Retinal pigment epithelial cell (primary cell): Measurements from ENCODE around the gene ARID2.

Experiments
- DNase-seq: peaks from one replicate; pipeline ENCODE4 v3.0.0-alpha.2; 2010; ENCODE audit warnings: low read depth
- H3K4me3 ChIP-seq: 2 replicates; pipeline ENCODE4 v1.5.1; 2011; ENCODE audit warnings: mild to moderate bottlenecking, low read length, control low read depth, moderate library complexity
- TF ChIP-seq, protein P1 (sequence below): conservative IDR thresholded peaks from 2 replicates; pipeline ENCODE4 v1.5.1; 2011; ENCODE audit warnings: low read depth, low read length, control low read depth, inconsistent platforms

Gene ARID2

DNA sequence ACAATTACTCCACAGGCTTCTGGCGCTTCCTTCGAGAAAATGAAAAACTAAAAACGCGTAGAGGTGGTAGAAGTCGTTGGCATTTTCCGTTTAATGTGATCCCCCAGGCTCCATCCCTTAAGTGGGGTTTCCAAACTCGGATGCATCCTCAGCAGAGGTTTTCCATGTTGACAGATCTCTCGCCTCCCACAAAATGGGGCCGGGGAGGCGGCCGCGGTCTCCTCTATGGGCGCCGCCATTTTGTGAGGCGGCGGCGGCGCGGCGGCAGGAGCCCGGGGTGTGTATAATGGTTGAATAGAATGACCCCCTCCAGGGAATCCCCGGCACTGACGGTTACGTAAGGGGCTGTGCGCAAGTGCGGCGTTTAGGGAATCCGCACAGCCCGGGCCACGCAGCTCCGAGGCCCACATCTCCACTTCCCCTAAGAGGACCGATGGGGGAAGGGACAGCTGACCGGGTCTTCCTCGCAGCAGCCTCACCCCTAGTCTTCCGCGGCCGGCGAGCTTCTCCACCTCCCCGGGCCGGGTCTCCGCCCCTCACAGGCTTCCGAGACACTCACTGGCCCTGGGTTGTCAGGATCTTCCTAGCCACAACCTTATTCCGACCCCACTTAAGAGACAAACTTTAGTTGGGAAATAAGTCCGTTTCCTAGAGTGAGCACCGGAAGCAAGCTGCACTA lies 2.1 kb upstream of the ARID2 start:
- peak; percentile 92 for DNase-seq
- TF ChIP-seq, protein P1, sequence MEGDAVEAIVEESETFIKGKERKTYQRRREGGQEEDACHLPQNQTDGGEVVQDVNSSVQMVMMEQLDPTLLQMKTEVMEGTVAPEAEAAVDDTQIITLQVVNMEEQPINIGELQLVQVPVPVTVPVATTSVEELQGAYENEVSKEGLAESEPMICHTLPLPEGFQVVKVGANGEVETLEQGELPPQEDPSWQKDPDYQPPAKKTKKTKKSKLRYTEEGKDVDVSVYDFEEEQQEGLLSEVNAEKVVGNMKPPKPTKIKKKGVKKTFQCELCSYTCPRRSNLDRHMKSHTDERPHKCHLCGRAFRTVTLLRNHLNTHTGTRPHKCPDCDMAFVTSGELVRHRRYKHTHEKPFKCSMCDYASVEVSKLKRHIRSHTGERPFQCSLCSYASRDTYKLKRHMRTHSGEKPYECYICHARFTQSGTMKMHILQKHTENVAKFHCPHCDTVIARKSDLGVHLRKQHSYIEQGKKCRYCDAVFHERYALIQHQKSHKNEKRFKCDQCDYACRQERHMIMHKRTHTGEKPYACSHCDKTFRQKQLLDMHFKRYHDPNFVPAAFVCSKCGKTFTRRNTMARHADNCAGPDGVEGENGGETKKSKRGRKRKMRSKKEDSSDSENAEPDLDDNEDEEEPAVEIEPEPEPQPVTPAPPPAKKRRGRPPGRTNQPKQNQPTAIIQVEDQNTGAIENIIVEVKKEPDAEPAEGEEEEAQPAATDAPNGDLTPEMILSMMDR: no peak
- H3K4me3 ChIP-seq: peak overlapping the region; percentile 93

DNA sequence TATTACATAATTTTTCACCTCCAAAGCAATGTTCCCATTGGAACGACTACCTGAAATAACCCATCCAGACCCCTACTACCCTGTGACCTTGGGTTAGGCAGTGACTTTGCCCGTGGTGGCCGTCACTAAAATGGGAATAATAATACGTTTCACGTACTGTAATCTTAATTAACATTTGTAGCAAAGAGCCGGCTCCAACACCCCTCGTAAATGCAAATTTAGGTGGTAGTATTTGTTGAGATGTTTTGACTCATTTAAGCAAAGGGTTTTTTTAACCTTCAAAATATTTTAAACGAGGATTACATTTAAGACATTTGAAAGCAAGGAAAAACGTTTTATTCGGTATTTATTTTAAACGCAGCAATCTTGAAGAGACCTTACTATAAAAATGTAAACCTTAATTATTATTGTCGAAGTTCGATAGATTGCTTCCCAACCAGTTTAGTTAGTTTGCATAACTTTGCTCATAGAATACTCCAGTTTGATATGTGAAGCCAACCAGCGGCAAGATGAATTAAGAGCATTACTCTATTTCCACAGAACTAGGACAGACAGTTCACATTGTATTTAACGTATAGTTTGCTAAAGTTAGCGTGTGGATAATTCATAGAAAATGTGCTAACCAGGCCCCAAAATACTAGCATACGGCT lies 1.4 kb upstream of the ARID2 start:
- DNase-seq: no peak
- TF ChIP-seq, protein P1: no peak
- H3K4me3 ChIP-seq: peak overlapping the region; percentile 93

DNA sequence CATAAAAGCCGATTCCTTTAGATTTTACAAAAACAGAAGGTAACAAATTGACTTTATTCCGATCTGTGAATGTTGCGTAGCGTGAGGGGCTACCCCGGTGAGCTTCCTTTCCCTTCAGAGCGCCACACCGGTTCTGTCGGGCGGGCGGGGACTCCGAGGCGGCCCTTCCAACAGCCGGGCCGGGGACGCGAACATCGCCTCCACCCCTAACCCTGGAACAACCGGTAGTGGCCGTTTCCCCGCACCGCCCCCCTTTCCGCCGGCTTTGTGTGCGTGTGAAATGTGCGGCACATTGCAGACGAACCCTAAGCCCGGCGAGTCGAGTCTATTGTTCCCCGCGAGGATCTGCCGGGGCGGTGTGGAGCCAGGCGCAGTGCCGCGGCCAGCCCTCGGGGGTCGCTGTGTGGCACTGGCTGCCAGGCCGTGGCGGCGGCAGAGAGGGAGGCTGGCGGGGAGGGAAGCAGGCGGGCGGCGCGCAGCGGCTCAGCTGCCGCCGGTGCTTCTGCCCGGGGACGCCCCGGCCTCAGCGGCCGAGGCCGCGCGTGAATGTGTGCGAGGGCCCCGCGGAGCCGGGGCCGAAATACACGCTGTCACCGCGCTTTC lies 775 bp upstream of the ARID2 start:
- peak; percentile 84 for DNase-seq
- TF ChIP-seq, protein P1: peak; percentile 80
- peak overlapping the region; percentile 93 for H3K4me3 ChIP-seq

DNA sequence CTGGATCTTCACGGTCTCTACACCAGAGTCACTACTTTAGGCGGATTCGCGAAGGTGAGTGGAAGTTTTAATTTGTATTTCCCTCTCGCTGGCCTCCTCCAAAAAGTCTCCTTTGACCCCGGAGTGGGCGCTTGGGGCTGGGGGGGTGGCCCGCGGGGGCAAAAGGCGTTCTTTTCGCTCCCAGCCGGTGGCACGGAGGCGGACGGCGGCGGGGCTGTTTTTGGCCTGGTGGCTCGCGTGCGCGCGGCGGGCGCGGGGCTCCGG lies 510 bp downstream of the ARID2 start:
- DNase-seq: no peak
- TF ChIP-seq, protein P1: no peak
- peak overlapping the region; percentile 93 for H3K4me3 ChIP-seq

DNA sequence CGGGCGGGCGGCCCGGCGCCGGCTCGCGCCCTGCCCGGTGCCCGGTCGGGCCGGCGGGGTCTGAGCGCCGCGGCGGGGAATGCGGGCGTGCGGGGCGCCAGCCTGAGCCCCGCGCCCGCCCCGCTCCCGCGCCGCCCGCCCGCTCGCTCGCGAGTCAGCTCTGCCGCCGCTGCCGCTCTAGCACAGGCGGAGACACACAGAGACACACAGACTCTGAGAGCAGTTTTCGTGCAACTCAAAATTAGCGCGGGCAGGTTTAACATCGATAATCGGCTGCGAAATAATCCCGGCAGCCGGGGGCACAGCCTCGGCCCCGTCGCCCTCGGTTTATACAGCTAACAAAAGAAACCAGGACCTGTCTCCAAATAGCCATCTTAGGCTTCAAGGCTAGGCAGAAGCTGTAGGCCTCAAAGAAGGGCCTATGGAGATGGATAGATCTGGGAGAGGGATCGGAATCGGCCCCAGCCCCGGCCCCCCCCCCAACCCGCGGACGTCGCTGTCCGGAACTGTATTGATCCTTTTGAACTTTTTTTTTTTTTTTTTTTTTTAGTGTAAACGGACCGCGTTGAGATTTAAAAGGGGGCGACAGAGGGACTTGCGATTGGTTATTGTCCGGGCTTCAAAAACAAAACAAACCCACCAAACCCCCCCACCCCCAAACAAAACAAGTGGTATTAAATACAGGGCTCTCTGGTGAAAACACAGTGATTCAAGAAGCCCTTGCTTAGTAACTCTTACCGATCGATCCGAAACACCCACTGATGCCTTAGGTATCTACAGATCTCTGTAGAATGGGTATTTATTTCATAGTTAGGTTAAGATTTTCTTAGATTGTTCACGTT lies 1.1 kb downstream of the ARID2 start:
- DNase-seq: no peak
- H3K4me3 ChIP-seq: peak overlapping the region; percentile 93
- TF ChIP-seq, protein P1: no peak

DNA sequence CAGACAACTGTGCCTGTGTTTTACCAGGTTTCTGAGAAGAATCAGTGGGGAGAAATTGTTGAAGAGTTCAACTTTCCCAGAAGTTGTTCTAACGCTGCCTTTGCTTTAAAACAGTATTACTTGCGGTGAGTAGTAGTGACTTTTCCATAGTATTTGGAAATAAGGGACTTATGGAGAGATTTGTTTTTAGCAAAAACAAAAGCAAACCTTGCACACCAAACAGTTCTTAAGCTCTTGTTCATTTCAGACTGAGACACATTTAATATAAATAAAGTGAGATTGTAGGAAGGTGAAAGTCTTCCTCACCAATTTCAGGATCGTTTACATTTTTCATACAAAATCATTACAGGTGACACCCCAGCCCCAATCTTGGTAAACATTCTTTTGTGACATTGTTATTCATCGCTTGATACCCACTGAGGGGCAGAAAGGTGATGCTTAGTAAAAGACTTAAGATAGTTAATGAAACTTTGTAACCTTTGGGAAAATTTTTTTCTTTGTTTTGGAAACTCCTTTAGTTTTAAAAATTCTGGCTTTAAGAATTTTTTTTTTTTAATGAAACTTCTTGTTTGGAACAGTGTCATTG lies 1.8 kb downstream of the ARID2 start:
- peak overlapping the region; percentile 75 for H3K4me3 ChIP-seq
- no peak for DNase-seq
- TF ChIP-seq, protein P1: no peak
